ENCODE results near the gene WDR1. TPM values are rescaled to one million over a fixed set of nuclear protein-coding genes. Genes with fewer than 3 reads are reported as not detected.
A peak's percentile ranks its signal among the peaks of the same experiment; 100 is the strongest.

The WDR1 gene
- total and polyA plus RNA-seq, 2 donors (not counting 3 experiments of a cell fraction or from before 2014, with no cell fraction given), result 590 to 660 TPM

DNA sequence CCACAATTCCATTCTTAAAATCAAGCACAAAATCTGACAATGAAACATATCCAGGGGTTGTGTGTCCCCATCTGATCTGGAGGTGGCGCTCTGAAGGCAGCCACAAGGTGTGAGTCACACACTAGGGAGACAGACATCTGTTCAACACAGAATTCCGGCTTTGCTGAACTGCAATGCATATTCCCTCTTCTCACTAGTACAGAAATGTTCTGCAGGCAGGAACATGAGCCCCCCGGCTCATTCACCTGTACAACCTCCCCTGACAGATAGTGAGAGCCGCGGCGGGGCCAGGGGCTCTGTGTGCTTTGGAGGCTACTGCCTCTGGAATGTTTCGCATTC is 41.9 kb downstream of the WDR1 start:
- FAIRE-seq, result peak; percentile 72

More for the DNA sequence above, 41.9 kb downstream of the WDR1 start:
- Histone ChIP-seq H3K9ac (replicated peaks; ENCODE audit: extremely low read depth, insufficient read depth, low read length) (no peak overlapping the region), H3K36me3 (ENCODE audit: control insufficient read depth in 2 of 2, extremely low read depth in 1 of 2, insufficient read depth in 2 of 2, low read length in 2 of 2) (peaks cover 43 to 59% of the 10 kb centered on the region in 2 experiments), H3K27me3 (ENCODE audit: control insufficient read depth in 2 of 2, insufficient read depth in 2 of 2, low read length in 2 of 2) (no peaks in the 10 kb centered on the region), H4K20me1 (replicated peaks; ENCODE audit: control insufficient read depth, extremely low read depth, insufficient read depth, low read length) (no peaks in the 10 kb centered on the region), H3K9me3 (replicated peaks; ENCODE audit: control insufficient read depth, insufficient read depth, low read length) (no peaks in the 10 kb centered on the region), H3K27ac (ENCODE audit: insufficient read depth, low read depth, low read length) (no peak overlapping the region), H3K79me2 (ENCODE audit: control insufficient read depth, insufficient read depth, low read length) (peaks cover 7% of the 10 kb centered on the region), H3K4me2 (ENCODE audit: insufficient read depth, low read length) (no peak overlapping the region), H3K9me1 (replicated peaks; ENCODE audit: control insufficient read depth, extremely low read depth, insufficient read depth, low read length) (no peaks in the 10 kb centered on the region), H2AFZ (ENCODE audit: low read depth, low read length) (no peak overlapping the region), H3K4me3 (replicated peaks in 1 of 3; ENCODE audit: insufficient read depth in 1 of 3, low read depth in 1 of 3, low read length in 3 of 3) (no peak overlapping the region), H3K4me1 (ENCODE audit: control insufficient read depth, extremely low read depth, insufficient read depth, low read length) (peaks cover 23% of the 10 kb centered on the region)
- dilution Hi-C loops (cut with MboI; ENCODE audit: extremely low pct_ligation_motif_present, low sequenced_read_pairs), result no loop called here
- DNase-seq (ENCODE audit: low read depth, low spot score), result peak; percentile 53
- BruUV-seq (replicated peaks), result TSS peak; percentile 80
- POLR2A ChIA-PET, result no interaction called here
- TF ChIP-seq FOS (IDR thresholded peaks at IDR 0.05; ENCODE audit: borderline replicate concordance, insufficient read depth, low read length) (peak; percentile 80), EZH2 (IDR thresholded peaks at IDR 0.05; ENCODE audit: borderline replicate concordance, low read depth, low read length, severe bottlenecking) (no peak), POLR2AphosphoS5 (IDR thresholded peaks at IDR 0.05; ENCODE audit: insufficient read depth, low read depth, low read length) (no peak), JUN (IDR thresholded peaks at IDR 0.05; ENCODE audit: borderline replicate concordance, insufficient read depth, insufficient read length, low read depth) (peak; percentile 41), GATA2 (IDR thresholded peaks at IDR 0.05; ENCODE audit: insufficient read depth, insufficient read length, low read depth, low read length) (no peak), POLR2A (IDR thresholded peaks at IDR 0.05; ENCODE audit: low read depth, low read length) (peak; percentile 20), MYC (IDR thresholded peaks at IDR 0.05; ENCODE audit: low read depth, low read length) (no peak)
- TF ChIP-seq, protein P1, sequence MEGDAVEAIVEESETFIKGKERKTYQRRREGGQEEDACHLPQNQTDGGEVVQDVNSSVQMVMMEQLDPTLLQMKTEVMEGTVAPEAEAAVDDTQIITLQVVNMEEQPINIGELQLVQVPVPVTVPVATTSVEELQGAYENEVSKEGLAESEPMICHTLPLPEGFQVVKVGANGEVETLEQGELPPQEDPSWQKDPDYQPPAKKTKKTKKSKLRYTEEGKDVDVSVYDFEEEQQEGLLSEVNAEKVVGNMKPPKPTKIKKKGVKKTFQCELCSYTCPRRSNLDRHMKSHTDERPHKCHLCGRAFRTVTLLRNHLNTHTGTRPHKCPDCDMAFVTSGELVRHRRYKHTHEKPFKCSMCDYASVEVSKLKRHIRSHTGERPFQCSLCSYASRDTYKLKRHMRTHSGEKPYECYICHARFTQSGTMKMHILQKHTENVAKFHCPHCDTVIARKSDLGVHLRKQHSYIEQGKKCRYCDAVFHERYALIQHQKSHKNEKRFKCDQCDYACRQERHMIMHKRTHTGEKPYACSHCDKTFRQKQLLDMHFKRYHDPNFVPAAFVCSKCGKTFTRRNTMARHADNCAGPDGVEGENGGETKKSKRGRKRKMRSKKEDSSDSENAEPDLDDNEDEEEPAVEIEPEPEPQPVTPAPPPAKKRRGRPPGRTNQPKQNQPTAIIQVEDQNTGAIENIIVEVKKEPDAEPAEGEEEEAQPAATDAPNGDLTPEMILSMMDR (IDR thresholded peaks at IDR 0.05; ENCODE audit: extremely low read depth in 1 of 2, insufficient read depth in 1 of 2, low read depth in 1 of 2, low read length in 2 of 2), result peak; percentile 53 to 61
- TF ChIP-seq, protein P2, sequence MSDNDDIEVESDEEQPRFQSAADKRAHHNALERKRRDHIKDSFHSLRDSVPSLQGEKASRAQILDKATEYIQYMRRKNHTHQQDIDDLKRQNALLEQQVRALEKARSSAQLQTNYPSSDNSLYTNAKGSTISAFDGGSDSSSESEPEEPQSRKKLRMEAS (IDR thresholded peaks at IDR 0.05; ENCODE audit: insufficient read depth, insufficient read length), result no peak
- CTCF ChIA-PET, result no interaction called here
- intact Hi-C loops (cut with micrococcal nuclease), result loop anchor here (5.0 kb wide), 3 partner anchors 43 to 383 kb away; partner anchors contain the start of genes WDR1 and ZNF518B
